NB4 (cell line): Measurements from ENCODE around the gene ADGRL2.

Experiments used
- DNase-seq: peaks from one replicate; pipeline ENCODE4 v3.0.0; 2010; ENCODE audit warnings: low read depth
- H3K4me3 ChIP-seq: one replicate; pipeline ENCODE4 v1.5.1; 2011; ENCODE audit warnings: mild to moderate bottlenecking, low read depth, low read length, moderate library complexity
- MAX ChIP-seq: IDR thresholded peaks from 2 replicates; pipeline ENCODE4 v1.6.1; 2011; ENCODE audit warnings: low read depth, low read length
- MYC ChIP-seq: IDR thresholded peaks from 2 replicates; pipeline ENCODE4 v1.6.1; 2011; ENCODE audit warnings: low read depth, low read length
- POLR2A ChIP-seq: IDR thresholded peaks from 2 replicates; pipeline ENCODE4 v1.6.1; 2011; ENCODE audit warnings: mild to moderate bottlenecking; ENCODE audit not compliant: insufficient read length; ENCODE audit errors: extremely low read depth
- TF ChIP-seq, protein P1 (sequence below): IDR thresholded peaks from one replicate; pipeline ENCODE4 v1.5.1; 2012; ENCODE audit warnings: low read depth, low read length

ADGRL2 gene

GRCh38 chr1:81797701-81798100, 3.0 kb upstream of the ADGRL2 start:
- no peak for TF ChIP-seq POLR2A
- DNase-seq = no peak
- no peak overlapping the region for H3K4me3 ChIP-seq

DNA sequence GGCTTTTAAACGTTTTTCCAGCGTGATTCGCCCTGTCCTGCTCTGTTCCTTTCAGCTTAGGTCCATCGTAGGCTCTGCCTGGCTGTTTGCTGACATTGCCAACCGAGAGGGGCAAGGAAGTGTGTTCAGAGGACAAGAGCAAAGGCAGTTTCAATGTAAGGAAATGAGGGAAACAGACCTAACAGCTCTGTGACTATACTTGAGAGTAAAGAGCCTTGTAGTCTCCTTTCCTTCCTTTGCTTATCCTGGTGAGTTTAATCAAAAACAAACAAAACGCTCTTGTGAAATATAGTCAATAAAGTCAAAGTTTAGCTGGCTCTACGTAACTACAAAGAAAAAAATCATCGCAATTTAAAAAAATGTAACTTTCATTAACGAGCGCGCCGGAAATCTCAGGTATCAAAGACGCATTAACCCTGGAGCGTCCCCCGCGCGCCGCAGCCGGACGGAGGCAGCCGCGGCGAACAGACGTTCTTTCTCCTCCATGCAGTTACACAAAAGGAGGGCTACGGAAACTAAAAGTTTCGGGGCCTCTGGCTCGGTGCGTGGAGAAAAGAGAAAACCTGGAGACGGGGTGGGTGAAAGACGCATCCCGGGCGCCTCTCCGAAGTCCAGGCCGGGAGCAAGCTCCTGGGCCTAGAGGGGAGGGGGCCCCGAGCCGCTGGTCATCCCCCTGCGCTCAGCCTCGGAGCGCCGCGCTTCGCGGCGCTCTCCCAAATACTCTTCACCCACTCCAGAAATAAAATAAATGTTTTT, 617 bp upstream of the ADGRL2 start:
- TF ChIP-seq POLR2A (no peak), MYC (no peak), MAX (no peak)
- TF ChIP-seq, protein P1, sequence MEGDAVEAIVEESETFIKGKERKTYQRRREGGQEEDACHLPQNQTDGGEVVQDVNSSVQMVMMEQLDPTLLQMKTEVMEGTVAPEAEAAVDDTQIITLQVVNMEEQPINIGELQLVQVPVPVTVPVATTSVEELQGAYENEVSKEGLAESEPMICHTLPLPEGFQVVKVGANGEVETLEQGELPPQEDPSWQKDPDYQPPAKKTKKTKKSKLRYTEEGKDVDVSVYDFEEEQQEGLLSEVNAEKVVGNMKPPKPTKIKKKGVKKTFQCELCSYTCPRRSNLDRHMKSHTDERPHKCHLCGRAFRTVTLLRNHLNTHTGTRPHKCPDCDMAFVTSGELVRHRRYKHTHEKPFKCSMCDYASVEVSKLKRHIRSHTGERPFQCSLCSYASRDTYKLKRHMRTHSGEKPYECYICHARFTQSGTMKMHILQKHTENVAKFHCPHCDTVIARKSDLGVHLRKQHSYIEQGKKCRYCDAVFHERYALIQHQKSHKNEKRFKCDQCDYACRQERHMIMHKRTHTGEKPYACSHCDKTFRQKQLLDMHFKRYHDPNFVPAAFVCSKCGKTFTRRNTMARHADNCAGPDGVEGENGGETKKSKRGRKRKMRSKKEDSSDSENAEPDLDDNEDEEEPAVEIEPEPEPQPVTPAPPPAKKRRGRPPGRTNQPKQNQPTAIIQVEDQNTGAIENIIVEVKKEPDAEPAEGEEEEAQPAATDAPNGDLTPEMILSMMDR = no peak
- DNase-seq = no peak
- H3K4me3 ChIP-seq = no peak overlapping the region

DNA sequence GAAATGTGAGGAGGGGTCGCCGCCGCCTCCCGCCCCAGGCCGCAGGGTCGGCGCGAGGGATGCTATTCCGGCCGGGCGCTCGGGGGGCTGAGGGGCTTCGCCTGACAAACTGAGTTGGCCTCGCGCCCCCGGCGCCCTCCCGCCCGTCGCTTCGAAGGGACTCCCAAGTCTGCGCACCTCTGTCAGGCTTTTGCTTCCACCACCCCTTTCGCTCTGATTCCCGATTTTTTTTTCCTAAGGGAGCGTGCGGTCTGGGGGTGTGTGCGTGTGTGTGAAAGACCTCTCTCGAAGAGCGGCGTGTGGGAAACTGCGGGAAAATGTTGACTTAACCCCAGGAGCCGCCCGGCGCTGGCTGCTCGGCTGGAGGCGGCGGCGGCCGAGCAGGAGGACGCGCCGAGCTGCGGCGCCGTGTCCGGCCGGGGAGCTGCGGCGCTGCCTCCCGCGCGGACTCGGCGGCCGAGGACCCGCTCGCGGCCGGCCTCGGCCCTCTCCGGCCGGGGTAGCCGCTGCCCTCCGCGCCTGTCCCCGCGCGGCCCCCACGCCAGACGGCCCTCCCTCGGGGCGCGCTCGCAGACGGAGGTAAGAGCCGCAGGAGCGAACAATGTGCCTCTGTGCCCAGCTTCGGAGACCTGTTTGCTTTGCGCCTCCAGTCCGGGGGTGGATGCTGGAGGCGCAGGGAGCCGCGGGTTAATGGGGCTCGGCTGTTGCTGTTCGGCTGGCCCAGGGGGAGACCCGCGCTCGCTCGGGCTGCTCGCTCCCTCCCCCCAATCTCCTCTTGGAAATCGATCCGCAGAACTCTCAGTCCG, 1.1 kb downstream of the ADGRL2 start:
- no peak for DNase-seq
- no peak for TF ChIP-seq MAX
- no peak for TF ChIP-seq POLR2A
- no peak for TF ChIP-seq MYC
- TF ChIP-seq, protein P1 = no peak
- H3K4me3 ChIP-seq = no peak overlapping the region

DNA sequence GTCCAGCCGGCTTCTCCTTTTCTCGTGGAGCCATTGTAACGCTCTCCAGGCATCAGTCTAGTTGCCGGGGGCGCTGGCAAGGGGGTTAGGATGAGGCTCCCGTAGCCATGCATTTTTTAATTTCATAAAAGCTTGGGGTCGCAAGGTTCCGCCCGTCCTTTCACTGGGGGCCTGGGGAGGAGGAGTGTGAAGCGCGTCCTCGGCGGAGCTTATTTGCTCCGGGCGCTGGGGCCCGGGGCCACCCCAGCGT, 1.6 kb downstream of the ADGRL2 start:
- H3K4me3 ChIP-seq = no peak overlapping the region
- TF ChIP-seq, protein P1 = no peak
- no peak for DNase-seq

DNA sequence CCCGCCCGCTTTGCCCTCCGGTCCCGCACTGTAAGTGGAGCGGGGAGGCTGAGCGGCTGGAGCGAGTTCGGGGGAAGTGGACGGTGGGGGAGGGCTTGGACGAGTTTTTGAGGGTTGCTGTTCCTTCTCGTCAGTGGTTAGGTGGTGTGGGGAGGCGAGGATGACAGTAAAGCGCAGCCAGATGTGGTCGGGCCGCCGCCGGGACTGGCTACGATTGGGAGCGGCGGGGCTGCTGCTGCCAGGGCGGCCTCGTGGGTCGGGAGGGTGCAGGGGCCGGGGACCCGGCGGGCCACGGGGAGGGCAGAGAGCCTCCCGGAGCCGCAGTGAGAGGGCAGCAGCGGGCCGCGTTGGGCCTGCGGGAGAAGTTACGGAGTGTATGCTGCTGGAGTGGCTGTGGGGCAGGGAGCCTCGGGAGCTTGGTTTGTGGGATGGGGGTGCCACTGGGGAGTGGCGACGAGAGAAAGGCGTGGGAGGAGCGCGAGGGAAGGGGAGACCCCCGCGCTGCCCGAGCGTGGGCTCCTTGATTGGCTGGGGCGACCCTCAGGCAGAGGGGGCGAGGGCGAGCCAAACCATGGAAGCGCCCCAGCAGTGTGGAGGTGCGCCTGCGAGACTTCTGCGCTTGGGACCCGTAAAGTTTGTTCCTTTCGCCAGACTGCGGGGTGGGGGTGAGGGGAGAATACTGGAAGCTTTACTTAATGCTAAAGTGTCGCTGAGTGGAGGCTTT, 2.1 kb downstream of the ADGRL2 start:
- H3K4me3 ChIP-seq = no peak overlapping the region
- TF ChIP-seq POLR2A = no peak
- TF ChIP-seq MAX = no peak
- no peak for TF ChIP-seq MYC
- TF ChIP-seq, protein P1 = no peak

GRCh38 chr1:81803431-81804110, 2.8 kb downstream of the ADGRL2 start:
- H3K4me3 ChIP-seq = no peak overlapping the region
- TF ChIP-seq, protein P1 = no peak
- no peak for TF ChIP-seq MAX
- no peak for TF ChIP-seq POLR2A
- no peak for TF ChIP-seq MYC
- no peak for DNase-seq

More for the DNA sequence above, 2.1 kb downstream of the ADGRL2 start:
- DNase-seq = no peak
